Breast epithelium (tissue), 3 donors: ENCODE data around the gene PRODH.

ENCODE experiments used
- POLR2A ChIP-seq: fragments of 450-650 bp; IDR thresholded peaks from one replicate; pipeline ENCODE4 v1.6.1; 2016; ENCODE audit warnings: antibody characterized with exemption, mild to moderate bottlenecking, moderate library complexity
- POLR2AphosphoS5 ChIP-seq, 3 donors: sonication (generic); formaldehyde crosslinking; IDR thresholded peaks; one replicate each; pipeline ENCODE4 v1.6.1; 2017; ENCODE audit warnings: antibody characterized with exemption in 3 of 3
- TF ChIP-seq, protein P1 (sequence below), 3 donors: fragments of 450-650 bp; IDR thresholded peaks; one replicate each; pipeline ENCODE4 v1.5.1; 2016 to 2017; ENCODE audit warnings: antibody characterized with exemption in 3 of 3, mild to moderate bottlenecking in 3 of 3, moderate library complexity in 3 of 3

DNA sequence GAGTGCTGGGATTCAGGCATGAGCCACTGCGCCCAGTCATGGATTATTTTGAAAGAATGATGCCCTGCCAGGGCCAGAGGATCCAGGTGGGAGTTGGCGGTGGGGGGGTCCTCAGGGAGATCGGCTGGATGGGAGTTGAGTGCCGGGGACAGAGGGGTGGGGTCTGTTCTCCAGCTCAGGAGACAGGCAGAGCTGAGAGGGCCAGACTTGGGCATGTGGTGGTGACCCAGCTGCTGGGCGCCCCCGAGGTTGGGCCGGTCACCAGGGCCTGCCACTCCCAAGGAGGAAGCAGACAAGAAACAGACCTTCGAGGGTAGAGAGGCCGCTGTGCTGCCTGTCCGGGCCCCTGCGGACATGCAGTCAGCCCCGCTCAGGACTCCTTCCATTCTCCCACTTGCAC is 11.8 kb upstream of the PRODH start:
- TF ChIP-seq POLR2AphosphoS5 (IDR thresholded peaks at IDR 0.05): no peak
- TF ChIP-seq, protein P1, sequence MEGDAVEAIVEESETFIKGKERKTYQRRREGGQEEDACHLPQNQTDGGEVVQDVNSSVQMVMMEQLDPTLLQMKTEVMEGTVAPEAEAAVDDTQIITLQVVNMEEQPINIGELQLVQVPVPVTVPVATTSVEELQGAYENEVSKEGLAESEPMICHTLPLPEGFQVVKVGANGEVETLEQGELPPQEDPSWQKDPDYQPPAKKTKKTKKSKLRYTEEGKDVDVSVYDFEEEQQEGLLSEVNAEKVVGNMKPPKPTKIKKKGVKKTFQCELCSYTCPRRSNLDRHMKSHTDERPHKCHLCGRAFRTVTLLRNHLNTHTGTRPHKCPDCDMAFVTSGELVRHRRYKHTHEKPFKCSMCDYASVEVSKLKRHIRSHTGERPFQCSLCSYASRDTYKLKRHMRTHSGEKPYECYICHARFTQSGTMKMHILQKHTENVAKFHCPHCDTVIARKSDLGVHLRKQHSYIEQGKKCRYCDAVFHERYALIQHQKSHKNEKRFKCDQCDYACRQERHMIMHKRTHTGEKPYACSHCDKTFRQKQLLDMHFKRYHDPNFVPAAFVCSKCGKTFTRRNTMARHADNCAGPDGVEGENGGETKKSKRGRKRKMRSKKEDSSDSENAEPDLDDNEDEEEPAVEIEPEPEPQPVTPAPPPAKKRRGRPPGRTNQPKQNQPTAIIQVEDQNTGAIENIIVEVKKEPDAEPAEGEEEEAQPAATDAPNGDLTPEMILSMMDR (IDR thresholded peaks at IDR 0.05): no peak
- TF ChIP-seq POLR2A: no peak
